GM21576 (cell line): ENCODE measurements around the gene STX2.
"Not testable (repeated sequence)": the region's sequence is repeated elsewhere in the genome, so short reads cannot be mapped to it uniquely, and the experiment has no call there.

Source experiments
- ATAC-seq: cut with Tn5 transposase; IDR thresholded peaks from one replicate; pipeline ENCODE4 v1.9.1; 2021; ENCODE audit warnings: mild to moderate bottlenecking, moderate library complexity; ENCODE audit not compliant: unreplicated experiment

The STX2 gene

DNA sequence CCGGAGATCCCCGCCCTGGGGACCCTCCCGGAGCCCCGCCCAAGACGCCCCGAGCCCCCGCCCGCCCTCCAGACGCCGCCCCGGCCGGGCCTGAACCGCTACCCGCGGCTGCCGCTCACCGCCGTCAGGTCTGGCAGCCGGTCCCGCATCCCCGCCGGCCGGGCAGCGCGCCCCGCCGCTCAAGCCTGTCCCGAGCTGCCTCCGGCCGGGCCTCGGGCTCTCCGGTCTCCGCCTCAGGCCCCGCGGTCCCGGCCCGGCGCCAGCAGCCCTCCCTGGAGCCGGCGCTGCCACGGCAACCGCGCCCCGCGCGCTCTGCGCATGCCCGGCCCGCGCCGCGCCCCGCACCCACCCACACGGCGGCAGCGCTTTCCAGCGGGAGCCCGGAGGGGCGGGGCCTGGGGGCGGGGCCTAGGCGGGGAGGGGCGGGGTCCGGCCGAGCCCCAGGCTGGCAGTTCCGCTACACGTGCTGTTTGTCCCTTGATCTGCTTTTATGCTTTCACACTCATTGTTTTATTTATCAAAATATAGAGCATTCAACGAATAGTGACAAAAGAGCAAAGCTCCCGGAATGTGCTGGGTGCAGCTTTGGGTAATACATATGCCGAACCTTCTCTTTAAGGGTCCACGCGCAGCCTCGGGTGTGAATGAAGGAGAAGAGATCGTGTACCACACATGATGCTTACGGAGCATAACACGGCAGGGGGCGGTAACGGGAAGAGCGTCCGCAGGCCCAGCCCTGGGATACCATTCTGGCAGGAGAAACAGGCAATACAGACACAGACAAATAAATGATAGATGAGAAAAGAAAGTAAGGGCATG is at the start of gene STX2:
STX2 (minus strand) TSS at position 300 of the 819 bp plus-strand sequence; CDS start at position 149, 151 bp downstream.
- ATAC-seq, result peak; percentile 82

DNA sequence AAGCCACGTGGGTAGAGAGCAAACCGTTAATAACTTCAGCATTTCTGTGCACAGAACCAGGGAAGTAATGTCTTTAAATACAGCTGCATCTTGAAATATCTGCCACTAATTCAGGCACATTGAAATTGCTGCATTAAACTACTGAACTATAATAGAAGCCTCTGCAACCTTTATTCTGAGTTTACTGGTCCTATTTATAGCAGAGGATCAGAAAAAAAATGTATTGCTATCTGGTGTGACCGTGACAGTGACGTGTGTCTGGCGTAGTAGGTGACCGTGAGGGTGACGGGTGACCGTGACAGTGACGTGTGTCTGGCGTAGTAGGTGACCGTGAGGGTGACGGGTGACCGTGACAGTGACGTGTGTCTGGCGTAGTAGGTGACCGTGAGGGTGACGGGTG is 48.1 kb upstream of the STX2 start:
- ATAC-seq, result not testable (repeated sequence)

DNA sequence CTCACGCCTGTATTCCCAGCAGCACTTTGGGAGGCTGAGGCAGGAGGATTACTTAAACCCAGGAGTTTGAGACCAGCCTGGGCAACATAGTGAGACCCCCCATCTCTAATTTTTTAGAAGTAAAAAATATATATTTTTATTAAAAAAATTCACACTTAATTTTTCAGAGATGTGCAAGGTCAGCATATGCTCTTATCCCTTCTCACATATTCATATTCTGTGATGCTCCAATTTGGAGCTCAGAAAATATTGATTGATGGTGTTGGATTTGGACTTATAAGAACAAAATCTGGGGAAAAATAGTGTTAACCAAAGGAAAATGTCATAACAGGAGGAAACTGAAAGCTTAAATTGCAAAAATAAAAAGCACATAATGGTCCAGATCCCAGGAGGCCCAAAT is 42.5 kb upstream of the STX2 start:
- ATAC-seq, result no peak

DNA sequence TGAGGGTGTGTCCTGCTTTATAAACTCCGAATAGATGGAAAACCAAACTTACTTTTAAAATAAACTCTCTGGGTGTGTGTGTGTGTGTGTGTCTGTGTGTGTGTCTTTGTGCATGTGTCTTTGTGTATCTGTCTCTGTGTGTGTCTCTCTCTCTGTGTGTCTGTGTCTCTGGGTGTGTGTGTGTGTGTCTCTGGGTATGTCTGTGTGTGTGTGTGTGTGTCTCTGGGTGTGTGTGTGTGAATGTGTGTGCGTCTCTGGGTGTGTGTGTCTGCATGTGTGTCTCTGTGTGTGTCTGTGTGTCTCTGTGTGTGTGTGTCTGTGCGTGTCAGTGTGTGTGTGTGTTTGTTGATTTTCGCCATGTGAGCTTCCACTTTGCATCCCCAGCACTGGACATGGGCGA is 42.0 kb upstream of the STX2 start:
- ATAC-seq, result no peak

DNA sequence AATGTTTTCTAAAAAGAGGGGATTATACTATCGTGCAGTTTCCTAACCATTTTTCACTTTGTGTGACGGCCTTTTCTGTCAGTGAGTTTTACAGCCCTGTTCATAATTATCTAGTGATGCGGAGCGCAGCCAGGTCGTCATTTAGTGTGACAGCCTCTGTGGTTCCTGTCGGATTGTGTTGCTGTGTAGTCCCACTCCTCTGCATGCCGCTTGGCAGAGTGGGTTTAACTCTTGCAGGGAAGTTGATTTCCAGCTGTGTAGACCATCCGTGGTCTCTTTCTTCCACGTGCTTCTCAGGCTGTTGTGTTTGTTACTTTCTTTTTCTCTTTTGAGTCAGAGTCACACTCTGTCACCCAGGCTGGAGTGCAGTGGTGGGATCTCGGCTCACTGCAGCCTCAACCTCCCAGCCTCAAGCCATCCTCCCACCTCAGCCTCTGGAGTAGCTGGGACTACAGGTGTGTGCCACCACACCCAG is 41.4 kb upstream of the STX2 start:
- peak; percentile 43 for ATAC-seq

DNA sequence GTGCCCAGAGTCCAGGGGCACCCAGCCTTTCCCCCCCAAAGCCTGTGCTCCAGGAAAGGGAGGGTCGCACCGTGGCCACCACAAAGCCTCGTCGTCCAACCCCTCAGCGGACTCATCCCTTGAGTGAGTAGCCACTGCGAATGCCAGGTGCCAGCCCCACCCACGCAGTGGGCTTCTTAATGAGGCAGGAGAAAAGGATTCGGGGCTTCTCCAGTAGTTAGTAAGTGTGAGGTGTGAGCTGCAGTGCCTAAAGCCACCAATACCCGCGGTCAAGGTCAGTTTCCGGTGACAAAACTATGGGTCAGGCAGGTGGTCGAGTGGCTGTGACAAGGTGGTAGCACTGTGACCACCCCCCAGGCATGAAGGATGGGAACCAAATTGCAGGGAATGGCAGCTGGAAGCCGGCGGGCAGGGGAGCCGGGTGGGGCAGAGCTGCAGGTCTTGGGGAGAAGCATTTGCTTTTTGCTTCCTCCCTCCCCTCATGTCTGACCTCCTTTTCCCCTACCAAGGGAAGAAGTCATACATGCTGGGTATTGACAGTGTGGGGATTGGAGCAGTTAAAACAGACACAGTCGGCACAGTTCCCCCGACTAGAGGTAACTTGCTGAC is 40.8 kb upstream of the STX2 start:
- no peak for ATAC-seq

DNA sequence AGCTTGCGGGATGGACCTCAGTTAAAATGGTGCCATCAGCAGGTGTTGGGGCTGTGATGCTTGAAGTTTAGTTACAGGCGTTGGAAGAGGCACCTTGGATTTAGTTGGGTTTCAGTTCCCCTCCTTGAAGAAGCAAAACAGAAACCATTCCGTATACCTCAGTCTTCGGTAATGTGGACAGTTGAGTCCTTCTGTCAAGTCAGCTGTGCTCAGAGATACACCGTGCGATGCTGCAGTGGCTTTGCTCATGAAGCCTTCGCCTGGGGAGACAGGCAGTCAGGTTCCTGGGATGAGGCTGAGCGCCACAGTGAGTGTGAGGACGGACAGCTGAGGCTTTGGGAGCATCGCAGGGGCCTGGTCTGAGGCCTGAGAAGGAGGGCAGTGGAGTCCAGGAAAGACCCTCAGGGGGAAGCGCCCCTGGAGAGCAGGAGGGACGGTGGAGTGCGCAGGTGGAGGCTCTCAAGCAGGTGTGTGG is 40.2 kb upstream of the STX2 start:
- ATAC-seq, result peak; percentile 83

DNA sequence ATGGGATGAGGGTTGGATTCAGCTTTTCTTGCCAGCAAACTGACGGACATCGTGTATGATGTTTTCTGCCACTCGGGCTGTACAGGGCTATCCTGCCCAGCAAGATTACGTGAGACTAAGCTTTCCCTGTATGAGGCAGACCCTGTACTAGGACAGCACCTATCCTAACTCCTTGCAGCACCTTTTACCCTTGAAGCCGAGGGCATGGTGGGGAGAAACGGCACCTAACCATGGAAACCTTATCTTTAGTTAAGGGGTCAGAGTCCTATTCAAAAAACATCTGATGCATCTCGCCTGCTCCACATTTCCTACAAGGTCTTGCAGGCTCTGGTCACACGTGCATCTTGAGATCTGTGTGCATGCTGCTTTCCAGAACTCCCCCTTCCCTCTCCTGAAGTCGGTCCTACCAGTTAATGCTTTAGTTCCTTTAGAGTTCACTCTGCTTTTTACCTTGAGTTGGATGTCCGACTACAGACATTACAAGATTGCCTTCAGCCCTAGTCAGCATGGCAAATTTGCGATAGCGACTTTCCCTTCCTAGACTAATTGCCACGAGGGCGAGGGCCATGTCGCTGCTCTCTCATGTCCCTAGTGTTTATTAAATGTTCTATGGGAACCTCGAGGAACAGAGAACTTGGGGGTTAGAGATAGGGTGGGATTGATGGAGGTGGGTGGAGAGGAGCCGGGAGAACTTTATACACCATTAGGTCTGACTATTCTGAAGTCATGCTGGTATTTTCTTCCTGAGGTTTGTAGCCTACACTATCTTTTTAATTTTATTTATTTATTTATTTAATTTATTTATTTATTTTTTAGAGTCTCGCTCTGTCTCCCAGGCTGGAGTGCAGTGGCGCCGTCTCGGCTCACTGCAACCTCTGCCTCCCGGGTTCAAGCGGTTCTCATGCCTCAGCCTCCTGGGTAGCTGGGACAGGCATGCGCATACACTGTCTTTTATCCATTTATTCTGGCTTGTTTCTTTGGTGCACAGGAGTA is 39.4 kb upstream of the STX2 start:
- ATAC-seq, result no peak

DNA sequence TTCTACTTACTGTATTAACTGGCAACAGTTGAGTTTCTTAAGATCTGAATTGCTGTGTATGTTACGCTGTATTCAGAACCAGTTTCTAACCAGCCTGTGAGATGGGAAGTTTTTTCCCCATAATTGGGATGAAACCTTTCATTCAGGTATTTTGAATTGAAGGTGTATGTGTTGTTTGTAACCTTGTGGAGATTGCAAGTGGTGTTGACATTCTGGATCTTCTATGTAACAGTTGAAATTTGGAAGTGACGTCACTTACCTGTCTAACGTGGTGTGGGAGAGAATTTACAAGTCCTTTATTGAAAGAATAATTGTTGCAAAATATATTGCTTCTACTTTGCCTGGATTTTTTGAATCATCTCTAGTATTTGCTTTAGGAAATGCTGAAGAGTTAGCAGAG is 38.3 kb upstream of the STX2 start:
- no peak for ATAC-seq

DNA sequence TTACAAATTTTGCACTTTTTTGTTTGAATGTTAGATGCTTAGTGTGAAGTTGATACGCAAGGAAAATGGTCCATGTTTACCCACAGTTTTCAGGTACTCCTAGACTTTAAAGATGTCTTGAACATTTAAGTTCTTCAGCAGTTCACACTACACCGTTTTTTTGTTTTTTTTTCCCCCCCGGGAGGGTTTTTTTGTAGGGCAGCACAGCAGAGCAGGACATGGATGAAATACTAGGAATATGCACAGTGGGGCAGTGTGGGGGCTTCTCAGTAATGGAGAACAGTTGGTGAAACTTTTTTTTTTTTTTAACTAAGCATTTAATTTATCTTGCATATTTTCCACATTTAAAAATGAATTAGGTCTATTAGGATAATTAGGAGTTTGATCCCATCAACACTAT is 37.7 kb upstream of the STX2 start:
- no peak for ATAC-seq

DNA sequence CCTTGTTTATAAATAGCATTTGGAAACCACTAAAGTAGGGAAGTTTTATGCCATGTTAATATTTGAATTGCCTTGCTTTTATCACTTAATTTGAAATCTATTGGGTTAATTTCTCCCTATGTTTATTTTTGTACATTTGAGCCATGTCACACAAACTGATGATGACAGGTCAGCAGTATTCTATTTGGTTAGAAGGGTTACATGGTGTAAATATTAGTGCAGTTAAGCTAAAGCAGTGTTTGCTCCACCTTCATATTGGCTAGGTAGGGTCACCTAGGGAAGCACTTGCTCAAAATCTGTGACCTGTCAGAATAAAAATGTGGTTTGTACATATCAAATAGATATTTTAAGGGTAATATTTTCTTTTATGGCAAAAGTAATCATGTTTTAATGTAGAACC is 37.2 kb upstream of the STX2 start:
- no peak for ATAC-seq

DNA sequence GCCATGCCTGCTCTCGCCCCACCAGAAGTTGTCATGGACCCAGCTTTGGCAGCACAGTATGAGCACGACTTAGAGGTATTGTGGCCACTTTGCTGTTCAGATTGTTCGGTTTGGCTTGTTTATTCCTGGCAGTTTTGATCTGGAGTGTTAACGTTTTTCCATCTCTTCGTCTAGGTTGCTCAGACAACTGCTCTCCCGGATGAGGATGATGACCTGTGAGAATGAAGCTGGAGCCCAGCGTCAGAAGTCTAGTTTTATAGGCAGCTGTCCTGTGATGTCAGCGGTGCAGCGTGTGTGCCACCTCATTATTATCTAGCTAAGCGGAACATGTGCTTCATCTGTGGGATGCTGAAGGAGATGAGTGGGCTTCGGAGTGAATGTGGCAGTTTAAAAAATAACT is 36.7 kb upstream of the STX2 start:
- not testable (repeated sequence) for ATAC-seq

DNA sequence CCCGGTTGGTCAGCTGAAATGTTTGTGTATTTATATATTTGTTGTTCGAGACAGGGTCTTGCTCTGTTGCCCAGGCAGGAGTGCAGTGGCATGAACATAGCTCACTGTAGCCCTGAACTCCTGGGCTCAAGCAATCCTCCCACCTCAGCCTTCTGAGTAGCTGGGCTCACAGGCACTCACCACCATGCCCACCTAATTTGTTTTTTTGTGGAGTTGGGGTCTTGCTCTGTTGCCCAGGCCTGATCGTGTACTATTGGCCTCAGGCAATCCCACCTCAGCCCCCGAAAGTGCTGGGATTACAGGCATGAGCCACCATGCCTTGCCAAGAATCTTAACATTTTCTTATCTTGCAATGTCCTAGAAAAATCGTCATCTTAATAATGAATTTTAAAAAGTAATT is 36.1 kb upstream of the STX2 start:
- no peak for ATAC-seq

DNA sequence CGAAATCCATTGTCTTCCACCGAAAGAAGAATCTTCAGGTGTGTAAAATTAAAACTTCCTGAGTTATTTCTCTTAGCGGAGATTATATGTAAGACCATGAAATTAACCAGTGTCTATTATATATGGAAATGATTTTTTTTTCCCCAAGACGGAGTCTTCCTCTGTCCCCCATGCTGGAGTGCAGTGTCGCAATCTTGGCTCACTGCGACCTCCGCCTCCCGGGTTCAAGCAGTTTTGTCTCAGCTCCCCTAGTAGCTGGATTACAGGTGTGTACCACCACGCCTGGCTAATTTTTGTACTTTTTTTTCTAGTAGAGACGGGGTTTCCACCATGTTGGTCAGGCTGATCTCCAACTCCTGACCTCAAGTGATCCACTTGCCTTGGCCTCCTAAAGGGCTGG is 35.6 kb upstream of the STX2 start:
- ATAC-seq, result no peak

DNA sequence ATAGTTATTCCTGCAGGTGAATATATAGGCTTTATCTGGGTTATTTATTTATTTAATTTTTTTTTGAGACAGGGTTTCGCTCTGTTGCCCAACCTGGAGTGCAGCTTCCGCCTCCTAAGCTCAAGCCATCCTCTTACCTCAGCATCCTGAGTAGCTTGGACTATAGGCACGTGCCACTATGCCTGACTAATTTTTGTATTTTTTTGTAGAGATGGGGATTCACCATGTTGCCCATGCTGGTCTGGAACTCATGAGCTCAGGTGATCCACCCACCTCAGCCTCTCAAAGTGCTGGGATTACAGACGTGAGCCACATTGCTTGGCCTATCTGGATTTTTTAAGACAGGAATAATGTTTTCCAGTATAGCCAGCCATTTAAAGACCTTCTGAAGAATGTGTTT is 34.8 kb upstream of the STX2 start:
- no peak for ATAC-seq

DNA sequence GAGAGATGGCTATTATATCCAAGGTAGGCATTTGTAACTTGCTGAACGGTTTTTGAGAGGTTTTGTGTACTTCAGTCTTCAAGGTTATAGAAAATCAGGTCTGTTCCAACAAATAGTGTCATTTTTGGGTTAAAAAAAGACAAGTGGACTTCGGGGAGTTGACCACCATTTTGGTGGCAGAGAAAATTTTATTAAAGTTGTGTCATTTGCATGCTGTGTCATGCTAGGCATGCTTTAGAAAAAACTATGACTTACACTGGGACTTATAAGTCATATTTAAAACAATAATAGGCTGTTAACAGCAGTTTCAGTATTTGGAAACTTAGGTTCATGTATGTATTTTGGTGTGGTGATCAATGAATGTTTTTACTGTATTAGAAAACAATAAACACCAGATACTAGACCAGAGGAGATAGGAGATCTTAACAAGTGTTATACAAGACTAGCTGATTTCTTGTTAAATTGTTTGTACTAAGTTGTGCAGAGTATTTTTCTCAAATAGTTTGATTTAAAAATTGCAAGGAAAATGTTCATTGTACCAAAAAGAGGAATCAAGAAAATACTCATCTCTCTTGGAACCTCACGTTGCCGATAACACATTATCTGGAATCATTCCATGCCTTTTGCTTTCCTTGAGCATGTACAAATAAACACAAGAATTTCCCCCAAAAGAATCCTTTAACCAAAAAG is 34.2 kb upstream of the STX2 start:
- ATAC-seq, result no peak

DNA sequence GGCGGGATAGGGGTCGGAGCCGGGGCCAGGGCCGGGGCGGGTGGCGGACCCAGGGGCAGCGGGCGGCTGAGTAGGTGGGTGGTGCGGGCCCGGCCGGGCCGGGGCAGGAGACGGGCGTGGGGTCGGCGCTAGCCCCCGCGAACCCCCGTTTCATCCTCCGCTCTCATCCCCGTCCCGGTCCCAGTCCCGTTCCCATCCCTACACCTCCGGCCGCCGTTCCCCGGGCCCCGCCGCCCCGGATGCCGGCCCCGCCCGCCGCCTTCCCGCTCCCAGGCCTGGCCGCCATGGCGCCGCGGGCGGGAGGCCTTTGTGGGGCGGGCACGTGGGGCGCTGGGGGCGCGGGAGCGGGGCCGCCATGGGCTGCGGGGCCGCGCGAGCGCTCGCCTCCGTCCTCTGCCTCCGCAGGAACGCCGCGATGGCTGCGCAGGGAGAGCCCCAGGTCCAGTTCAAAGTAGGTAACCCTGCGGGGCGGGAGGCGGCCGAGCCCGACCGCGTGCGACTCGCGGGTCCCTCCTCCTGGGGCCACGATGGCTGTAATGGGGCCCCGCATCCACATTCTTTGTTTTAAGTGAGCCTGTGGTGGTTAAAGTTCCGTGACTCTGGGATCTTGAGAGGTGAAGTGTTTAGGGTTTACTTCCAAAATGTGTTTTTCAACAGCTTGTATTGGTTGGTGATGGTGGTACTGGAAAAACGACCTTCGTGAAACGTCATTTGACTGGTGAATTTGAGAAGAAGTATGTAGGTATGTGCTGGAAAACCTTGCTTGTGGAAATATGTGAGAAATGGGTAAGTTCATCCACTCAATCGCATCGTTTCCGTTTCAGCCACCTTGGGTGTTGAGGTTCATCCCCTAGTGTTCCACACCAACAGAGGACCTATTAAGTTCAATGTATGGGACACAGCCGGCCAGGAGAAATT is 33.4 kb upstream of the STX2 start:
- peak; percentile 21 for ATAC-seq

DNA sequence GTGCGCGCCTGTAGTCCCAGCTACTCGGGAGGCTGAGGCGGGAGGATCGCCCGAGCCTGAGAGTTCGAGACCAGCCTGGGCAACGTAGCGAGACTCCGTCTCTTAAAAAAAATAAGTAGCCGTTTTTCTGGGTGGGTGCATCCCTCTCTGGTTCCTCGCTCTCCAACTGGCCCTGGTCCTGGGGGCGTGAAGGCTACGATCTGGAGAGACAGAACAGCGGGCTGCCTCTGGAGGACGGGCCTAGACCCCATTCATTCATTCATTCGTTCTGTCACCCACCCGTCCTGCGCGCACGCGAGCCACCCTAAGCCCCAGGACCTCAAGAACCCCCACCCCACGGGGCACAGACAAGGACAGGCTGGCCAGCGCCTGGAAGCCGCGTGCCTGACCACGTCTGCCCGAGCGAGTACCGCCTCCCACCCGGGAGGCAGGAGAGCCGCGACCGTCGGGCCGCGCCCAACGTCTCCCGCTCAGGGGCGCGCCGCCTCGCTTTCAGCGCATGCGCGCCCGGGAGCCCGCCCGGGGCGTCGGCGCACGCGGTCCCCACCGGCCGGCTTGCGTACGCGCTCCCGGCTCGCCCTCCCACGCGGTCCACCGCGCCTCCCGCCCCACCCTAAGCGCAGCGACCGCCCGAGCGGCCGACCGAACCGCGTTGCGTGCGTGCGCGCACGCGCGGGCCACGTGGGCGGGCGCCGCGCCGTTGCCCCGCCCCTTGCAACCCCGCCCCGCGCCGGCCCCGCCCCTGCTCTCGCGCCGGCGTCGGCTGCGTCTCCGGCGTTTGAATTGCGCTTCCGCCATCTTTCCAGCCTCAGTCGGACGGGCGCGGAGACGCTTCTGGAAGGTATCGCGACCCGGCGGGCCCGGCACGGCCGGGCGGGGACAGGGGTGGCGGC is 32.5 kb upstream of the STX2 start, which contains the start of gene RAN:
RAN (plus strand) TSS at position 781 of the 893 bp plus-strand sequence. CDS start 528 bp downstream, outside the sequence.
- peak; percentile 50 for ATAC-seq
